Stimulated activated CD4-positive, alpha-beta T cell treated with anti-CD3 and anti-CD28 coated beads, Interleukin-15, amount 100 ng/mL, for 1 hour (primary cell): Measurements from ENCODE around the gene CMSS1.

Source experiments
- DNase-seq, 2 donors: peaks; one replicate each; pipeline ENCODE4 v3.0.0-alpha.2; 2020; ENCODE audit warnings: low read depth in 1 of 2, low spot score in 1 of 2

Gene CMSS1

GRCh38 chr3:99817437-99818240 lies at the start of gene CMSS1:
Gene CMSS1 (plus strand): TSS chr3:99817862.
- DNase-seq, result peak; percentile 87 to 96

- DNase-seq, result no peak
These were observed 49.5 kb upstream of the CMSS1 start for GRCh38 chr3:99768126-99768525.

- no peak for DNase-seq
These were observed 48.7 kb upstream of the CMSS1 start for GRCh38 chr3:99768808-99769501.

- no peak for DNase-seq
These were observed 45.5 kb upstream of the CMSS1 start for GRCh38 chr3:99772171-99772570.

DNA sequence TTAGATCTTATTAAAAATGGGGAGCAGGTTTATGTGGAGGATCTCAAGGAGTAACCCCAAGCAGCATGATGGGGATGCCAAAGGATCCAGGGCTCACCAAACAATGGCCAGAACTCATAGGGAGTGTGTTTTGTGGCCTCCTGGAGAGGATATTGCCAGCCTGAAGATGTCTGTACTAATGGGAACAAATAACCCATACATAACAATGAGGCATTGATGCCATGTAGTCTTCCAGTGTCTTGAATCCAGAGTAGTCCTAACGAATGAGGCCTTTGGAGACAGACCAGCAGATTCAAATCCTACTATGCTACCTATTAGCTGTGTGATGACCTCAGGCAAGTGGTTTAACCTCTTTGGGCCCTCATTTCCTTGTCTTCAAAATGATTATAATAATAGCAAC lies 45.0 kb upstream of the CMSS1 start:
- DNase-seq, result no peak

DNA sequence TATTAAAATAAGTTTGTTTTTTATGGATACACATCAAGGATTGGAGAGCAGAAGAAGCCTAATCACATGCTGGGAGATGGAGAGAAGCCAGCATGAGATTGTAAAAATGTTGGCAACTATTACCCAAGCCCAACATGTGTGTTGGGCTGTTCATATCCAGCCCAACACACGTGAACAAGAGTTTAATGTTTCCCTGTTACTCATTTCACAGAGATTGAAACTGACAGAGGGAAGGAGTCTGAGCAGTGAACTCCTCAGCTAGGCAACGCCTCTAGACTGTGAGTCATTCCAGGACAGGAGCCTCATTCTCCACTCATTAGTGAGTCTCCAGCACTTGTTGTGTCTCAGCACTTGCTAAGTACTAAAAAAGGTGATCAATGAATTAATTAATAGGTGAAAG lies 43.2 kb upstream of the CMSS1 start:
- DNase-seq, result no peak

GRCh38 chr3:99776516-99777209 lies 41.0 kb upstream of the CMSS1 start:
- DNase-seq, result no peak

DNA sequence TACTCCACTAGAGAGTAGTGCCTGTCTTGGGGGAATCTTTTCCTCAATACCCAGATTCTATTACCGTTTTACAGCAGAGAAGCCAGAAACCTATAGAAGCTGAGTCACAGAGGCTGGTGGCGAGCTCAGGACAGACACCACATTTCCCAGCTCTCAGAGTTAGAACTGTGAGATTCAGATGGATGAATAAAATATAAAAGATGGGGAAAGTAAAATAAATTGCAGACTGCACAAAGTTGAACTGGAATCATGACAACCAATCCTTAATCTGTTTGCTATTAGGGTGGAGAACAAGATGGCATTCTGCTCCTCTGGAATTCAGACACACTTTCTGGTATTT lies 40.5 kb upstream of the CMSS1 start:
- DNase-seq, result no peak

GRCh38 chr3:99777708-99778107 lies 40.0 kb upstream of the CMSS1 start:
- no peak for DNase-seq

GRCh38 chr3:99780749-99781148 lies 36.9 kb upstream of the CMSS1 start:
- DNase-seq, result no peak

DNA sequence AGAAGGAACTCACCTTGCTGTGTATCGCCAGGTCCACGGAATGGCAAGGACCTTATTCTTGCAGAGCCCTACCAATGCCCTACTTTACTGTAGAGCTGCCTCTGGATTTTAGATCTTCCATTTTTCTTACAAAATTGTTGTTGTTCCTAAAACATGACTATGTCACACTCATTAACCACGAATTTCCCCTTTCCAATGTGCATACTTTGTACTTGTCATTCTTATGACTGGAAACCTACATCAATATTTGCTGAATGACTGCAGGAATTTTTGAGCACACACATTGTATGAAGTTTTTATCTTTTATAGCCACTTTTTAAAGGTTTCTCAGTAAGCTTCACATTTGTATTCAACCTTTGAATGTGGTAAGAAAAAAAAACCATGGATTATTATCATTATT lies 35.9 kb upstream of the CMSS1 start:
- no peak for DNase-seq

DNA sequence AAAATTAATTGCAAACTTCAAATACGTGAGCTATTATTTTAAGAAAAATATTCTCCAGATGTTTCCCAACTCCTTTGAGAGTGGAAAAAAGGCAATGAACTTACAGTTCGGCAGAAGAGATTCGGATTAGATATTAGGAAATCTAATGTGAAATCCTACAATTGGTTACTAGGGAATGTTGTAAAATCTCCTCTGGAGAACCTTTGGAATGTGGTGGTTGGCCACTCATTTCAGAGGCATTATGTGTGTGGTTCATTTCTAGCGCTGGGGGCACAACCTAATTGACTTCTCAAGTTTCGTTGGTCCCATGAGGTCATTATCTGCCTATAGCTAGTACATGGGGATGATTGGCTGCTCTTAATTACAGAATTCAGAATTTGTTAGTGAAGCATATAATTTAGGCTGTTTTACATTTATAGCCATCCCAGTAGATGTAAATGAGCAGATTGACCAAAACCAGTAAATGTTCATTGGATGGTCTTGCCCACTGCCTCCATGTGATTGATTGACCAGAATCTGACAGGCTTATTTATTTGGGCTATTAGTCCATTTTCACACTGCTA lies 34.6 kb upstream of the CMSS1 start:
- no peak for DNase-seq

GRCh38 chr3:99789011-99789721 lies 28.5 kb upstream of the CMSS1 start:
- no peak for DNase-seq

GRCh38 chr3:99794485-99794884 lies 23.2 kb upstream of the CMSS1 start:
- DNase-seq, result no peak

DNA sequence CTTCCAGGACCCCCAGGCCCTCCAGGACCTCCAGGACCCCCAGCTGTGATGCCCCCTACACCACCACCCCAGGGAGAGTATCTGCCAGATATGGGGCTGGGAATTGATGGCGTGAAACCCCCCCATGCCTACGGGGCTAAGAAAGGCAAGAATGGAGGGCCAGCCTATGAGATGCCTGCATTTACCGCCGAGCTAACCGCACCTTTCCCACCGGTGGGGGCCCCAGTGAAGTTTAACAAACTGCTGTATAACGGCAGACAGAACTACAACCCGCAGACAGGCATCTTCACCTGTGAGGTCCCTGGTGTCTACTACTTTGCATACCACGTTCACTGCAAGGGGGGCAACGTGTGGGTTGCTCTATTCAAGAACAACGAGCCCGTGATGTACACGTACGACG lies 22.1 kb upstream of the CMSS1 start:
- DNase-seq, result no peak

DNA sequence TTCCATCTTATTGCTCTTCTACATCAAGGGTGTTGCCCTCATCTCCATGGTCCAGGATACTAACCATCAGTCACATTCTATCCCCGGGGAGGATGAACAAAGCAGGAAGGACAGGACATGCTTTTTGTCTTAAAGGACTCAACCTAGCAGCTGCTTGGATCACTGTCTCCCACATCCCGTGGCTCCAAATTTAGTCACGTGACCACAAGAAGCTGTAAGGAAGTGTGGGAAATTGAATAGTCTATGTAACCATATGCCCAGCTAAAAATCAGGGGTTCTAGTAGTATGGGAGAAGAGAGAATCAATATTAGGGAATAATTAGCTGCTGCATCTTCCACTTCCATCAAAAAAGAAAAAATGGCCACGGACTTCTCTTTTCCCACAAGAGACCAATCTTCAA lies 18.2 kb upstream of the CMSS1 start:
- DNase-seq, result no peak

GRCh38 chr3:99803297-99803696 lies 14.4 kb upstream of the CMSS1 start:
- no peak for DNase-seq

DNA sequence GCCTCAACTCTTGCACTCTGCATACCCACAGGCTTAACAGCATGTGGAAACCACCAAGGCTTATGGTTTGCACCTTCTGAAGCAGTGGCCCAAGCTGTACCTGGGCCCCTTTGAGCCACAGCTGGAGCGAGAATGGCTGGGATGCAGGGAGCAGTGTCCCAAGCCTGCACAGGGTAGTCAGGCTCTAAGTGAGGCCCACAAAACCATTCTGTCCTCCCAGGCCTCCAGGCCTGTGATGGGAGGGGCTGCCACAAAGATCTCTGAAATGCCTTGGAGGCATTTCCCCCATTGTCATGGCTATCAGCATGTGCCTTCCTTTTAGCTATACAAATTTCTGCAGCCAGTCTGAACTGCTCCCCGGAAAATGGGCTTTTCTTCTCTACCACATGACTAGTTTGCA lies 12.5 kb upstream of the CMSS1 start:
- DNase-seq, result no peak

- no peak for DNase-seq
These were observed 9.4 kb upstream of the CMSS1 start for GRCh38 chr3:99808163-99808794.

DNA sequence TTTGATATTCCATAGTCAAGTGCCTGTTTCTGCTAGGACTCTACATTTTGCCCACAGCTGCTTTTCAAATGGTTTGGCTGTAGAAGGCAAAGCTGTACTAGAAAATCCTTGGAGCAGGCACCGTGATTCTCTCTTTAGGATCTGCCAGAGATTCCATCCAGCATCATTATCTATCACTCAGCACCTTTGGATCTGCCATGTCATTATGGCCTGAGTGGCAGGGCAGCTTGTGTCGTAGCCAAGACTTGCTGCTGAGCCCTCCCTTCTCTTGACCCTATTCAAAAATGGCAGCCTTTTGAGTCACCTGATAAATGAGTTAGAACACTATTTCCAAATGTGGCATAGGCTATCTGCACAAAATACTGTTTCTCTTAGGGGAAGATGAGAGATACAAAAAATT lies 8.1 kb upstream of the CMSS1 start:
- DNase-seq, result no peak

DNA sequence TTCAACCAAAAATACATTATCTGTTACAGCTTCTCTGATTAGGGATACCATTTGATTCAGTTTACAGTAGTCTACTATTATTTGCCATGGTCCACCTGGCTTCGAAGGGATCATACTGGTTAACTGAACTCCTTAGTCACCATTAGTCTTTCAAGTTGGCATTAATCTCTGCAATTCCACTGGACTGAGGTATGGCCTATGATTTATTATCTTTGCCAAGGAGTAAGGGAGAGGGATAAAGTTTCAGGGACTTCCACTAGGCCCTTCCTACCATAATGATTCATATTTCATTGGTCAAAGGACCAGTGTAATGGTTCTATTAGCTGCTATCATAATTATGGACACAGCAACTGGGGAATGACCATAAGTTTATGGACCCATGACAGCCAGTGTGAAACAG lies 7.3 kb upstream of the CMSS1 start:
- no peak for DNase-seq
